Fibroblast of lung (primary cell): Measurements from ENCODE around the gene CPEB4.

Experiments used
- EZH2 ChIP-seq: IDR thresholded peaks from 2 replicates; pipeline ENCODE4 v1.5.1; 2012; ENCODE audit warnings: low read length, control low read depth, mild to moderate bottlenecking; ENCODE audit errors: missing control alignments
- TF ChIP-seq, protein P1 (sequence below), 2 donors: IDR thresholded peaks in 1 of 2; conservative IDR thresholded peaks in 1 of 2; 1 replicate in 1 of 2; 2 replicates in 1 of 2; pipeline ENCODE4 v1.5.1; 2011 to 2012; ENCODE audit warnings: low read length in 2 of 2, control low read depth in 1 of 2, inconsistent platforms in 1 of 2, low read depth in 1 of 2, mild to moderate bottlenecking in 1 of 2

DNA sequence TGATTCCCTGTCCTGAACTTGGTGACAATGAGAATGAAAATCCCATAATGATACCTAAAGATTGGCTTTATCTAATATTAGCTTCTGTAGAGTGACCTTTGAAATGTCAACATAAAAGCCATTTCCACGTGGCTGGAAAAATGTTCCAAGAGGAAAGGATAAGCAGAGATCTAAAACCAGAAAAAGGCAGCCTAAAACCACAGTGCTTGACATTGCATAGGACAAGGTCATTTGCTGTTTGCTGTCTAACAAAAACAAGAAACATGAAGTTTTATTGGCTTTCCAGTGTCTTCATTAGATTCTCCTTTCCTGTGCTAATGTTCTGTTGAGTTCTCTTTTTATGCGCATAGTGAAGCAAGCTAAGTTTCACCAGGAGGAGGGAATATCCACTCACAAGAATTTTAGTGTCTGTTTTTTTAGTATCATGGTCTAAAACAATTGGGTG, 44.6 kb downstream of the CPEB4 start:
- no peak for TF ChIP-seq EZH2
- TF ChIP-seq, protein P1, sequence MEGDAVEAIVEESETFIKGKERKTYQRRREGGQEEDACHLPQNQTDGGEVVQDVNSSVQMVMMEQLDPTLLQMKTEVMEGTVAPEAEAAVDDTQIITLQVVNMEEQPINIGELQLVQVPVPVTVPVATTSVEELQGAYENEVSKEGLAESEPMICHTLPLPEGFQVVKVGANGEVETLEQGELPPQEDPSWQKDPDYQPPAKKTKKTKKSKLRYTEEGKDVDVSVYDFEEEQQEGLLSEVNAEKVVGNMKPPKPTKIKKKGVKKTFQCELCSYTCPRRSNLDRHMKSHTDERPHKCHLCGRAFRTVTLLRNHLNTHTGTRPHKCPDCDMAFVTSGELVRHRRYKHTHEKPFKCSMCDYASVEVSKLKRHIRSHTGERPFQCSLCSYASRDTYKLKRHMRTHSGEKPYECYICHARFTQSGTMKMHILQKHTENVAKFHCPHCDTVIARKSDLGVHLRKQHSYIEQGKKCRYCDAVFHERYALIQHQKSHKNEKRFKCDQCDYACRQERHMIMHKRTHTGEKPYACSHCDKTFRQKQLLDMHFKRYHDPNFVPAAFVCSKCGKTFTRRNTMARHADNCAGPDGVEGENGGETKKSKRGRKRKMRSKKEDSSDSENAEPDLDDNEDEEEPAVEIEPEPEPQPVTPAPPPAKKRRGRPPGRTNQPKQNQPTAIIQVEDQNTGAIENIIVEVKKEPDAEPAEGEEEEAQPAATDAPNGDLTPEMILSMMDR (conservative IDR thresholded peaks at IDR 0.05 in 1 of 2, IDR thresholded peaks at IDR 0.05 in 1 of 2; ENCODE audit: low read depth in 1 of 2, low read length in 2 of 2): no peak
